ENCODE results near the gene NCBP2L.

Gene NCBP2L

DNA sequence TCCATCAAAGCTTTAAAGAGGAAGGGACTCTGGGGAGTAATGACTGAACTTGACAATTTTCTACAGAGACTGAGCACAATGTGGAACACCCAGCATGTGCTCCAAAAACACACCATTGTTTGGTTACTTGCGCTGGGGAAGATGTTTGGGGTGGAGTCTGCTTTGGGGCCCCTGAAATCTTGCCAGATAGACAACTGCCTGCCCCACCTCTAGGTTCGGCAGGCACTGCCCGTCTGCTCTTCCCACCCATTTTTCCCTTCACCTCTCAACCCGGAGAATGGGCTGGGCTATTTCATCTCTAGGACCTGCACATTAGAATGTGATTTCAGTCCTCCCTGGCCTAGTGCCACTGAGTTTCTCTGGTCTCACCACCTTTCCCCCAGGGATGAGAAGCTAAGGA is 43.8 kb upstream of the NCBP2L start:
- no peak for DNase-seq (ENCODE audit: low read depth in 2 of 2)
- no peak overlapping the region for H3K4me3 ChIP-seq (replicated peaks in 1 of 2; ENCODE audit: low read depth in 2 of 2, low read length in 2 of 2)
- TF ChIP-seq, protein P1, sequence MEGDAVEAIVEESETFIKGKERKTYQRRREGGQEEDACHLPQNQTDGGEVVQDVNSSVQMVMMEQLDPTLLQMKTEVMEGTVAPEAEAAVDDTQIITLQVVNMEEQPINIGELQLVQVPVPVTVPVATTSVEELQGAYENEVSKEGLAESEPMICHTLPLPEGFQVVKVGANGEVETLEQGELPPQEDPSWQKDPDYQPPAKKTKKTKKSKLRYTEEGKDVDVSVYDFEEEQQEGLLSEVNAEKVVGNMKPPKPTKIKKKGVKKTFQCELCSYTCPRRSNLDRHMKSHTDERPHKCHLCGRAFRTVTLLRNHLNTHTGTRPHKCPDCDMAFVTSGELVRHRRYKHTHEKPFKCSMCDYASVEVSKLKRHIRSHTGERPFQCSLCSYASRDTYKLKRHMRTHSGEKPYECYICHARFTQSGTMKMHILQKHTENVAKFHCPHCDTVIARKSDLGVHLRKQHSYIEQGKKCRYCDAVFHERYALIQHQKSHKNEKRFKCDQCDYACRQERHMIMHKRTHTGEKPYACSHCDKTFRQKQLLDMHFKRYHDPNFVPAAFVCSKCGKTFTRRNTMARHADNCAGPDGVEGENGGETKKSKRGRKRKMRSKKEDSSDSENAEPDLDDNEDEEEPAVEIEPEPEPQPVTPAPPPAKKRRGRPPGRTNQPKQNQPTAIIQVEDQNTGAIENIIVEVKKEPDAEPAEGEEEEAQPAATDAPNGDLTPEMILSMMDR (IDR thresholded peaks at IDR 0.05; ENCODE audit: low read depth, low read length): no peak

DNA sequence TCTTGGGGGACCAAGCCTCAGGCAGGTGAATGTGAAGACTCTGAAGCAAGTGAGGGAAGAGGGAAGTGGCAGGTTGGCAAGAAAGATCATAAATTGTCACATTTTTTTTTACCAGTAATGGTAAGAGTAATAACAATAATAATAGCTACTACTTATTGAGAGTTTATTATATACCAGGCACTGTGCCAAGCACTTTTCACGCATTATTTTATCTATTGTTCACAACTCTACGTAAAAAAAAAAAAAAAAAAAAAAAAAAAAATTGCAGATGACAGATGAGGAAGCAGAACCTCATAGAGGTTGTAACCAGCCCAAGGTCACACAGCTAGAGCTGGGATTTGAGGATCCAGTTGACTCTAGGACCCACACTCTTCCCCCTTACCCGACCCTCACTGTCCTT is 42.9 kb upstream of the NCBP2L start:
- no peak overlapping the region for H3K4me3 ChIP-seq (replicated peaks in 1 of 2; ENCODE audit: low read depth in 2 of 2, low read length in 2 of 2)
- no peak for DNase-seq (ENCODE audit: low read depth in 2 of 2)
- TF ChIP-seq, protein P1 (IDR thresholded peaks at IDR 0.05; ENCODE audit: low read depth, low read length): no peak

DNA sequence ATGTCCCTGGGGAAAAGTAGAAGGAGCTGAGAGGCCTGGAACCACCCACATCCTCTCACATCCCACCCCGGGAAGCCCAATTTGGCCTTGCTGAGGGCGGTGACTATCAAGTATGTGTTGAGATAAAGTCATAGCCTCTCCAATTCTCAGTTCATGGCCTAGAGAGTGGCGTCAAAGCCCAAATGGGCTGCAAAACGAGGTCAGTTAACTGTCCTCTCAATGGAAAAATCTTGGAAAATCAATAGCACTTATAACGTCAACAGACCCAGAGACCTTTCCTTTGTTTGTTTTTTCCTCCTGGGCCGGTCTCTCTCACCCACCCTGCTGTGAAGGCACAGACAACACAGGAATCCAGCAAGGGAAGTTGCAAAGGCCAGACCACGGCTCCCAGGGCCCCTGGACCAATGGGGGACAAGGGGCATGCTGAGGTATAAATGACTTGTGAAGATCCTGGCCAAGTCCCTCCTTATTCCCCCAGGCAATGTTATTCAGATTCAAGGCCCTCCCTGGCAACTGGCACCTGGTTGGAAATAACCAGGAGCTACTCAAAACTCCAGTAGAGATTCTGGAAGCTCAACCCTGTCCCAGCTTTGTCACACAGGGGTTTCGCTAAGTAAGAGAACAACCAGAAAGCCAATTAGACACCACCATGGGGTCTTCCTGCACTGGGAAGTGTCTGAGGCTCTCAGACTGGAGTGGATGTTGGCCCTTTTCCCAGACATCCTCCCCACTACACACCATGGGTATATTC is 40.6 kb upstream of the NCBP2L start:
- DNase-seq (ENCODE audit: low read depth in 2 of 2): peak in 1 of 2 donors; percentile 27
- H3K4me3 ChIP-seq (replicated peaks in 1 of 2; ENCODE audit: low read depth in 2 of 2, low read length in 2 of 2): no peak overlapping the region
- TF ChIP-seq, protein P1 (IDR thresholded peaks at IDR 0.05; ENCODE audit: low read depth, low read length): no peak

DNA sequence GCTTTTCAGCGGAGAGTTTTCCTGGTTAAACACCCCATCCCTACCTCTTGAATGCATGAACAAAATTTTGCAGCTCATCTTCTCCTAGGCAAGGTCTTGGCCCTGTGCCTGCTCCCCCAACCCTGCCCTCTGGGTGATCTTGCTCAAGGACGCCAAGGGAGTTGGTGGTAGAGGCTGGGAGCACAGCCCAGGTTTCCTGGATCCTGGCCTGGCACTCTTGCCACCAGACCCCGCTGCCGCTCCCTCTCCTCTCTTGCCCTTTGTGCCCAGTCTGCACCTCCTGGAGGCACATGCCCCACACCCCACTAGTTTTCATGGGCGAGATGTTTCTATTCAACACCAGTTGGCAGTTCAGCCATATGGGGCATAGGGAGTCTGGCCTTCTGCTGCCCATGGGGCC is 39.3 kb upstream of the NCBP2L start:
- no peak for DNase-seq (ENCODE audit: low read depth in 2 of 2)
- TF ChIP-seq, protein P1 (IDR thresholded peaks at IDR 0.05; ENCODE audit: low read depth, low read length): no peak

DNA sequence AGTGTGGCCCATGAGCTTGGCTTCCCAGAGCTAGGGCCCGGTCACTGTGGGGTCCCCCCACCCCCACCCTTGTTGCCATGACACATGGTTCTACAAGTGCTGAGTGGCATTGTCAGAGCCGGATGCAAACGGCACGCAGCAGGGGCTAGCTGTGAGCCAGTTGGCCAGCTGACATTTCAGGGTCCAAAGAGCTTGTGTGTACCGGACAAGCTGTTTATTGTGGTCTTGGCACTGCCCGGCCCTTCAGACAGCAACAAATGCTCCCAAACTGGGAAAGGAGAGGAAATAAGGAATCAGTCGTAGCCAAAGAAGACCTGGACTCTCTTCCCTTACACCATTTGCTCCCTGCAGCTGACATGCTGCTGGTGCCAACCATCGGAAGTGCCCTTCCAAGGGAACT is 38.8 kb upstream of the NCBP2L start:
- no peak for DNase-seq (ENCODE audit: low read depth in 2 of 2)
- H3K4me3 ChIP-seq (replicated peaks in 1 of 2; ENCODE audit: low read depth in 2 of 2, low read length in 2 of 2): no peak overlapping the region
- TF ChIP-seq, protein P1 (IDR thresholded peaks at IDR 0.05; ENCODE audit: low read depth, low read length): no peak

More for the DNA sequence above, 39.3 kb upstream of the NCBP2L start:
- no peak overlapping the region for H3K4me3 ChIP-seq (replicated peaks in 1 of 2; ENCODE audit: low read depth in 2 of 2, low read length in 2 of 2)

DNA sequence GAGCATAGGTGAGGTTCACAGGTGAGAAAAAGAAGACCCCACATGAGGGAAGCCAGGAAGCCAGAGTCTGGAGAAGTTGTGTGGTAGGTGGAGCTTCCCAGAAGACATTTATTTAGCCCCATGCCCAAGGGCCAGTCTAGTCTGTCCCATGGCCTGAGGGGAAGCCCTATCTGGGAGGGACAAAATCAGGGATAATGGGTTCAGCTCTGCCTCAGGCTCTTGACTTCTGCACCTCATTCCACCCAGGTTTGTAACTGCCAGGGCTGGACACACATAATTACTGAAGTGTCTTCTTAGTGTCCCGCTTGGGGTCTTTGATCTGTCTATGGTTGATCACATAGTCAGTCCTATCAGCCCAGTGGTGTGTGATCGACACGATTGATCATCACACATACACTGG is 38.0 kb upstream of the NCBP2L start:
- DNase-seq (ENCODE audit: low read depth in 2 of 2): no peak
- TF ChIP-seq, protein P1 (IDR thresholded peaks at IDR 0.05; ENCODE audit: low read depth, low read length): no peak
- no peak overlapping the region for H3K4me3 ChIP-seq (replicated peaks in 1 of 2; ENCODE audit: low read depth in 2 of 2, low read length in 2 of 2)

DNA sequence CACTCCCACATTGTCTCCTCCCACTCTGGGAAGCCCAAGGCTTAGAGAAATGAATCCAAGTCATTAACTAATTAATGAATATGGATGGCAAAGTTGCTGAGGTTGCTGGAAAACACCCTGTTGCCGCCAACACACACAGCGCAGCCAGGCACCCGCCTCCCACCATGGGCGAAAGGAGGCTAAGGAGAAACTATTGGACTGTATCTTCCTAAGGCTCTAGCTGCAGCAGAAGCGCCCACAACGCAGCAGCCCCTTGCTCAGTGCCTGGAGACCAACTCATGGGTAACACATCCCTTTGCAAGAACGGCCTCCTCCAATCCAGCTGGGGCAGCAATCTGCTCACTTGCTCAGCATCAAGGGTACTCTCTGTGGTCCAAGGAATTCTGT is 36.1 kb upstream of the NCBP2L start:
- no peak for DNase-seq (ENCODE audit: low read depth in 2 of 2)
- H3K4me3 ChIP-seq (replicated peaks in 1 of 2; ENCODE audit: low read depth in 2 of 2, low read length in 2 of 2): no peak overlapping the region
- TF ChIP-seq, protein P1 (IDR thresholded peaks at IDR 0.05; ENCODE audit: low read depth, low read length): no peak
